Stimulated activated CD4-positive, alpha-beta T cell treated with anti-CD3 and anti-CD28 coated beads, Interleukin-2, amount 100 ng/mL, for 48 hours (primary cell): Measurements from ENCODE around the gene DCT.

Source experiments
- DNase-seq, 2 donors: peaks; one replicate each; pipeline ENCODE4 v3.0.0-alpha.2; 2020

Gene DCT

DNA sequence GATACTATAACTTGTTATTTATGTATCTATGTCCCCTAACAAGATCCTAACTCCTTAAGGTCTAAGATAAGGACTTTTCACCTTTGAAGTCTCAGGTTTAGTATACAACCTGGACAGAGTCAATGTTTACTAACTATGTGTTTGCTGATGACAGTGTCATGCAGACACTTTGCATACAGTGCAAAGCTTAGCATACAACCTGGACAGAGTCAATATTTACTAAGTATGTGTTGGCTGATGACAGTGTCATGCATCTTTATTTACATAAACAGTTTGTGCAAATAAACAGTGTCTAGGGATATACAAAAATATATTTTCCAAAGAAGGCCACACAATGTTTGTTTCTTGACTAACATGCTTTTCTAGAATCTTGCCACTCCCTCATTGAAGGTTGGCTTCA is 34.7 kb downstream of the DCT start:
- DNase-seq, result no peak

GRCh38 chr13:94435604-94436226 is 43.8 kb downstream of the DCT start:
- no peak for DNase-seq

DNA sequence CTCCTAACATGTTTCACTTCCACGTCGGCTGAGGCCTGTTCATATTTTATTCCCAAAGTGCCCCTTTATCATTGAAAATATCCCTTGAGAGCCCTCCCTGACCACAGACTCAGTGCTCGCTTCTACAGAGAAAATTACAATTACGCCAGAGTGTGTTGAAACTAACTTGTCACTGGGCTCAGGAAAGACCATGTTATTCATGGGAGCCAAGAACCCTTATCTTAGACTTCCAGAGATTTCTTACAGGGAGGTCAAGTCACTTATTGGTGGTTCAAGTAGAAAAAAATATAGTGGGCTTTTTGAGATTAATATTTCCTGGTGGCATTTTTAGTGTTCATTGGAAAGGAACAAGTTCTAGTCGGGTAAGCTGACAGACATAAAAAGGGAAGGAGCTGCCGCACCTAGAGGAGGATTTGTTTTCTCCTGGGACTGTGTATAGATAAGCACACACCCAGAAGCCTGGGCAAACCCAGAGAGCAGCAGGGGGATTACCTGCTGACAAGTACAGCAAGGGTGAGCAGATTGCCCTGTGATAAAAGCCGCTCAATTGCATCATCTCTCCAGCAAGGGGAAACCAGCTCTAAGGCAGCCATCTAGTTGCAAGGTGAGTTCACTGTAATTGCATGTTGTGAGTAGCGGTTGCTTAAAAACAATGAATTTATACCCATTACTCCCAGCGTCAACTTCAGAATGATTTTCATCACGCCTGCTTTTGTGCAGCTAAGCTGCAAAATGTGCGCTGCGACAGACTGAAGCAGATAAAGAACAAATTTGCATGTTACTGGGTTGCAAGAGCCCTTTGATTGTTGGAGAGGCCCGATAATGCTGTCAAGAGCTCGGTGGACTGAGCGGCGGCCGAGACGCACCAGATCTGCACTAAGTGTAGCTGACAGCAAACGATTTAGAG is 46.2 kb downstream of the DCT start:
- no peak for DNase-seq

- DNase-seq, result no peak
These were observed 47.5 kb downstream of the DCT start for GRCh38 chr13:94431987-94432386.

DNA sequence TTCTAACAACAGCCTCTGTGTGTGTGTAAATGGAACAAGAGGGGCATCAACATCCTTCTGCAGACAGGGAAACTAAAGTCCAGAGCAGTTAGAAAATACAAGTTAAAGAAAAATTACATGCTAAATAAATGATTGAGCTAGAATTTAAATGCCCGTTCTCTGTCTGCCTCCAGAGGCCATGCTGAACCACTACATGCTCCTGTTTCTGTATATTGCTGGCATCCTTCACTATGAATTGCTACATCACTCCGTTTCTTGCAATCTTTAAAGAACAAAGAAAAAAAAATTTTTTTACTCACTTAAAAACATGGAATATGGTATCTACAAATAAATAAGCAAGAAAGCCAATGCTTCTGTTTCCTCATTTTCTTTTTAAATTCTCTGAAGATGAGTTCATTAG is 47.9 kb downstream of the DCT start:
- no peak for DNase-seq

GRCh38 chr13:94427313-94427953 is 52.0 kb downstream of the DCT start:
- no peak for DNase-seq

- no peak for DNase-seq
These were observed 59.6 kb downstream of the DCT start for GRCh38 chr13:94419925-94420305.

- peak in 1 of 2 donors; percentile 25 for DNase-seq
These were observed 60.1 kb downstream of the DCT start for GRCh38 chr13:94419304-94419924.

GRCh38 chr13:94417294-94417693 is 62.2 kb downstream of the DCT start:
- no peak for DNase-seq

- no peak for DNase-seq
These were observed 62.9 kb downstream of the DCT start for GRCh38 chr13:94416454-94417080.

- no peak for DNase-seq
These were observed 63.8 kb downstream of the DCT start for GRCh38 chr13:94415500-94416237.

DNA sequence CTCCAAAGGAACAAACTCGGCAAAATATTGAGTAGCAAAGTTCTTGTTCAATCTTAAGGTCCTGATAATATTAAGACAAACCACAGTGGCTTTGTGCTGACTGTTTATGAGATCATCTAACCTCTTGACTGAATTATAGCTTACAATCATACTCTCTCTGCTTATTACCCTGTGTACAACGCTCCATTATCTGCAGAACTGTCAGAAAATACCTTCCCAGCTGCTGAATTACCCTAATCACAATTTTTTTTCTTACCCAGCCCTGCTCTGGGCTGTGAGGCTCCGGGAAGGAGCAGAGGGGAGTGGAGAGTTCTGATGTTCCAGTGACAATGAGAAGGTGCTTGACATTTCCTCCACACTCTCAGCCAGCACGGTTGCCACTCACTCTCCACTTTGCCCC is 64.8 kb downstream of the DCT start:
- DNase-seq, result no peak

DNA sequence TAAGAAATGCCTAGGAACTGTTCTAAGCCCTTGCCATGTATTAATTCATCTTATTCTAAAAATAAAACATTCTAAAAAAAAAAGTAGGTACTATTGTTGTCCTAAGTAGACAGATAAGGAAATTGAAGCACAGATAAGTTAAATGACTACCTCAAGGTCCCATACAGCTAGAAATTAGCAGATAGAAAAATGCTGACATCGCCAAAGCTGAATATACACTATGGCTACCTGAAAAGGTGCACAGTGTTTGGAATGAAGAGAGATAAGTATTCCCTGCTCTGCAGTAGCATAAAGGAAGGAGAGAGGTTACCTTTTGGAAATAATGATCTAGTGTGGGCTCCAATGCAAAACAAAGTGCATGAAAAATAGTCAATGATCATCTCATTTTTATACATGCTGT is 65.3 kb downstream of the DCT start:
- DNase-seq, result no peak

DNA sequence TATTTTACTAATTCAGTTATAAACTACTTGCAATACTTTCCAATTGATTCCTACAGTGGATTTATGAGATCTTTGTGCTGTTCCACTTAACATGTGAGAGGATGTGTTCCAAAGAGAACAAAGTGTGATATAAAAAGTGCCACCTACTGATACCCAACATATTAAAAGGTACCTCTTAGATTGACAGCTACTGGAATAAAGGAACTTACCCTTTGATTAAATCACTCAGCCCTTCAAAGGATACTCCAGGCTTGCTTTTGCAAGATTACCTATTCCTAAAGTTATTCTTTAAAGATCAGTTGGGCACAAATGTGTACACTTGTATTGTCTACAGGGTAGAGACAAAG is 65.9 kb downstream of the DCT start:
- no peak for DNase-seq

DNA sequence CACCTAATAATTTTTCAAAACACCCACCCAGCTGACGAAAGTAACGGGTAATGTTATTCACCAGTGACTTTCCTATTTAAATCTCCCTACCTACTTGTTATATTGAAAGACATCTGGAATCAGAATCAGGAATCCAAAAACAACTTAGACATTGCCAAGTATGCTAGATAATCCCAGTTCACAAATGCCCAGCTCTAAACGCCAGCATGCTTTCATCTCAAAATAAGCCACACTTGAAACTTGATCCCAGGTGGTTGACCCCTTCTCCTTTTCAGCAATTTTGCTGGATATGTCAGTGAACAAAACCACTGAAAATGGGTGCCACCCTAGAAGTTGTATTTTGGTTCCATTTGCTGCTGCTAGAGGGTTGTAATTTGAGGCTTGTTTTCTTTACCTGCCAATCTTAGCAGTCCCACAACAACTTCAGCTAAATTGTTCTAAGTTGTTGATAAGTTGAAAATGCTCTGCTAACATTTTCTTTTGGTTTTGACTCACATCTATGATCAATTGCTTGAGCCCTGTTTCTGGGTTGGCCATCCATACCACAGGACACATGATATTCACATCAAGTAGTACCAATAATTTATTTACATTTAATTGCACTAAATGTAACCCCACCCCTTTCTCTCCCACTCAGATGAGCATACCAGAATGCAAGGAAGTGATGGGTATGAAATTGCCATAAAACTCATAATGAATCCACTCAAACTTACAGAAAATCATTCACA is 66.4 kb downstream of the DCT start:
- no peak for DNase-seq

DNA sequence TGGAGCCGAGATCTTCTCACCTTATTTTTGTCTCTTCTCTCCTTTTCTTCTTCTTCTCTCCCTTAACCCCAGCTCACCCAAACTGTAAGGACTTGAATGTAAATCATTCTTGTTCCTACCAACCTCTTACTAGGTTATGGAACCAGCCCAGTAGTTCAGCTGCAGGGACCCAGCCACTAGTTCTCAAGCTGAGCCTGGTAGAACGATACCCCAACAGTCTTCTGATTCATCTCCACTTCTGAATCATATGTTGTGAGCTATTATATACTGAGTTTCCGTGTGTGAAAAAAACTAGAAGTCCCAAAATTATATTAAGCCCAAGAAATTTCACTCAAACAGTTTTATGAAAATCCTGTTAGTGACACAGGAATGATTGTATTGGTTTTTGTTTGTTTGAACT is 67.7 kb downstream of the DCT start:
- no peak for DNase-seq

DNA sequence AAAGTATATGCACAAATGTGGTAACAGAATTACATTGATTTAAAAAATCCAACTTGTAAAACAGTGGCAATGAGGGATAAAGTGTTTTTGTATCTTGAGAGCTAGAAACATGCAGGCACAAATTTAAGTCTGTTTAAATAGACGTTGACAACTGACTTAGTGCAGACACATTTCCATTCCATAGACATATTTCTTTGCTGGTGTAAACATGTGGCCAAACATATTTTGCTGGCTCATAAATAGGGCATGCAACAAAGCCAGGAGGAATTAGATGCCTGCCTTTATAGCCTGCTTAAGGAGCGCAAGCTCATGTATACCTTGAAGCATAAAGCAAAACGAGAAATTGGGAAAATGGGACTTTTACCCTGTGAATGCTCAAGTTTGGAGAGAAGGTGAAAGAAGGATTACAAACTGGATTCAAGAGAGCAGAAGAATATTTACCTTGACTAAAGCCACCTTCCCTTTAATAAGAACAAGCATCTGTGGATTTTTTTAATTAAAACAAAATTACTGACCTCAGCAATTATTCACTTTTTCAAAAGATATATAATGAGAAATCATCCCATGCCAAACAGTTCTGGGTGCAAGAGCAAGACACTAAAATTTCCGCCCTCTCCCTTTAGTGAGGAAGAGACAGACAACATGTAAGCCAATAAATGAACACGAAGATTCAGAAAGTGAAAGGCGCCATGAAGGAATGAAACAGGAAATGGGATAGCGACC is 71.0 kb downstream of the DCT start:
- no peak for DNase-seq

GRCh38 chr13:94400874-94401273 is 78.6 kb downstream of the DCT start:
- no peak for DNase-seq

DNA sequence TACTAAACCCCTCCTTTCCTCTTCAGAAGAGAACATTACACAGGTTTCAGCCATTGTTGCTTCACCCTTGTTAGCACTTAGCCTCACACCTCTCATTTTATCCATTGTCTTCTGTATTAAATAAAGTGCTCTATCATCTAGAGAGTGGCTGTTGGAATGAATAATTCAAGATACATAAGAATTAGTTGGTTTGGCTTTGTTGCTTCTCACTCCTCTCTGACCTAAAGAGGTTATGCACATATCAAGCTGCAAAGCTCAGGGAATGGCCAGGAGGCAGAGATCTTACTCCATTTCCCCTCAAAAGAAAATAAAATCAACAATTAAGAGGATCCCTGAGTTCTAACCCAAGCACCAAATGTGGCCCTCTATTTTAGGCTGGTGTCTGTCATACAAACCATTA is 79.7 kb downstream of the DCT start:
- no peak for DNase-seq

DNA sequence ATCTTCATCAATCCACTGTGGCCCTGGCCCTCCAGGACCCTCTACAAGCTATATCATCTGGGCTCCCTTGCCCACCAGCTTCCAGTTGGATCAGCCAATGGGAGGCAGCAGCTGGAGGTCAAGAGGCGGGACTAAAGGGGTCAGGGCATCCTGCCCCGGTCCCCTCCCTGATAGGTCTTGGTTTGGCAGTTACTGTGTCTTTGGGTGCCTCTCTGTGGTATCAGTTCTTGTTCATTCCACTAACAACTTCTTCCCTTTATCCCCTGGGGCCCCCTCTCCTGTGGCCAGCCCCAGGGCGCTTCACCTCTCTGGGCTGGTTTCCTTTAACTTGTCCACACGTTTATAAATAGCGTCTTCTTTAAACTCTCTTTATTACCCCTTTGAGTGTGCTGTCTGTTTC is 83.6 kb downstream of the DCT start:
- no peak for DNase-seq

DNA sequence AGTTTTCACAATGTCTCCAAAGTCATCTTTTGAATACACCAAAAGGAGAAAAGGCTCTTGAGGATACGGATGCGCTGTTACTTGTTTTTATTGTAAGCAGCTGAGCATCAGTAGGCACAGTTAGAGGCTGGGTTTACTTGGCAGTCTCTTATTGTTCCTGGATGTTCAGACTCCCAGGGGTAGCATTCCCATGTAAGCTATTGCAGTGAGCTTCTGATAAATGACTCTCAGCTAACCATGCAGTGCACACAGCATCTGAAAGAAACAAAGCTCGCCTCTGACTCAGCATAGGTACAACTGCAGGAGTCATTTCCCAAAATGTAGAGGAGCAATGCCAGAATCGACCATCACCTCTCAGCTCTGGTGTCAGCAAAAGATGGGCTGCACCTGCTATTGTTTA is 84.8 kb downstream of the DCT start:
- DNase-seq, result no peak
